ENCODE data around the gene ZNF135.

GRCh38 chr19:58053480-58054156 lies 5.5 kb upstream of the ZNF135 start:
- TF ChIP-seq CTCF (tag by site-specific recombination; IDR thresholded peaks at IDR 0.05), result no peak
- TF ChIP-seq HOXC10 (CRISPR knock-in tag; IDR thresholded peaks at IDR 0.05), result no peak
- no peak for TF ChIP-seq ZNF394 (tag by site-specific recombination; IDR thresholded peaks at IDR 0.05; ENCODE audit: borderline replicate concordance)
- TF ChIP-seq SALL2 (tag by site-specific recombination; IDR thresholded peaks at IDR 0.05; ENCODE audit: borderline replicate concordance), result no peak
- TF ChIP-seq, protein P1, sequence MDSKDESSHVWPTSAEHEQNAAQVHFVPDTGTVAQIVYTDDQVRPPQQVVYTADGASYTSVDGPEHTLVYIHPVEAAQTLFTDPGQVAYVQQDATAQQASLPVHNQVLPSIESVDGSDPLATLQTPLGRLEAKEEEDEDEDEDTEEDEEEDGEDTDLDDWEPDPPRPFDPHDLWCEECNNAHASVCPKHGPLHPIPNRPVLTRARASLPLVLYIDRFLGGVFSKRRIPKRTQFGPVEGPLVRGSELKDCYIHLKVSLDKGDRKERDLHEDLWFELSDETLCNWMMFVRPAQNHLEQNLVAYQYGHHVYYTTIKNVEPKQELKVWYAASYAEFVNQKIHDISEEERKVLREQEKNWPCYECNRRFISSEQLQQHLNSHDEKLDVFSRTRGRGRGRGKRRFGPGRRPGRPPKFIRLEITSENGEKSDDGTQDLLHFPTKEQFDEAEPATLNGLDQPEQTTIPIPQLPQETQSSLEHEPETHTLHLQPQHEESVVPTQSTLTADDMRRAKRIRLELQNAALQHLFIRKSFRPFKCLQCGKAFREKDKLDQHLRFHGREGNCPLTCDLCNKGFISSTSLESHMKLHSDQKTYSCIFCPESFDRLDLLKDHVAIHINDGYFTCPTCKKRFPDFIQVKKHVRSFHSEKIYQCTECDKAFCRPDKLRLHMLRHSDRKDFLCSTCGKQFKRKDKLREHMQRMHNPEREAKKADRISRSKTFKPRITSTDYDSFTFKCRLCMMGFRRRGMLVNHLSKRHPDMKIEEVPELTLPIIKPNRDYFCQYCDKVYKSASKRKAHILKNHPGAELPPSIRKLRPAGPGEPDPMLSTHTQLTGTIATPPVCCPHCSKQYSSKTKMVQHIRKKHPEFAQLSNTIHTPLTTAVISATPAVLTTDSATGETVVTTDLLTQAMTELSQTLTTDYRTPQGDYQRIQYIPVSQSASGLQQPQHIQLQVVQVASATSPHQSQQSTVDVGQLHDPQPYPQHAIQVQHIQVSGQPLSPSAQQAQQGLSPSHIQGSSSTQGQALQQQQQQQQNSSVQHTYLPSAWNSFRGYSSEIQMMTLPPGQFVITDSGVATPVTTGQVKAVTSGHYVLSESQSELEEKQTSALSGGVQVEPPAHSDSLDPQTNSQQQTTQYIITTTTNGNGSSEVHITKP (tag by site-specific recombination; IDR thresholded peaks at IDR 0.05), result no peak
- no peak for TF ChIP-seq TRIM28 (IDR thresholded peaks at IDR 0.05; ENCODE audit: borderline replicate concordance, low read length)
- no peak for TF ChIP-seq ZNF785 (tag by site-specific recombination; IDR thresholded peaks at IDR 0.05)
- no peak for TF ChIP-seq ZNF530 (tag by site-specific recombination; IDR thresholded peaks at IDR 0.05; ENCODE audit: low read depth)
- no peak for TF ChIP-seq ATF2 (tag by site-specific recombination; IDR thresholded peaks at IDR 0.05; ENCODE audit: low read depth)
- TF ChIP-seq YY1 (tag by site-specific recombination; IDR thresholded peaks at IDR 0.05), result no peak
- no peak for TF ChIP-seq REST (tag by site-specific recombination; IDR thresholded peaks at IDR 0.05)
- TF ChIP-seq ZFP3 (tag by site-specific recombination; IDR thresholded peaks at IDR 0.05; ENCODE audit: low read depth), result no peak

All from HEK293 (cell line).